HG03558 (cell line): ENCODE results near the gene SMAD2.

Experiments
- ATAC-seq: cut with Tn5 transposase; IDR thresholded peaks from one replicate; pipeline ENCODE4 v1.9.1; 2021; ENCODE audit warnings: moderate number of reproducible peaks; ENCODE audit not compliant: unreplicated experiment; ENCODE audit errors: extremely low read depth

Gene SMAD2

GRCh38 chr18:47932603-47933002 lies 2.1 kb upstream of the SMAD2 start:
- no peak for ATAC-seq

- ATAC-seq, result no peak
These were observed 1.7 kb upstream of the SMAD2 start for GRCh38 chr18:47932190-47932589.

GRCh38 chr18:47931718-47932103 lies 1.3 kb upstream of the SMAD2 start:
- no peak for ATAC-seq

GRCh38 chr18:47930931-47931717 lies 665 bp upstream of the SMAD2 start:
- ATAC-seq, result peak; percentile 68

- no peak for ATAC-seq
These were observed 719 bp downstream of the SMAD2 start for GRCh38 chr18:47929681-47930198.

- no peak for ATAC-seq
These were observed 2.0 kb downstream of the SMAD2 start for GRCh38 chr18:47928466-47928865.

GRCh38 chr18:47926101-47926850 lies 4.2 kb downstream of the SMAD2 start:
- ATAC-seq, result no peak

GRCh38 chr18:47919916-47920315 lies 10.5 kb downstream of the SMAD2 start:
- no peak for ATAC-seq

GRCh38 chr18:47917923-47918610 lies 12.4 kb downstream of the SMAD2 start:
- no peak for ATAC-seq

GRCh38 chr18:47915930-47916329 lies 14.5 kb downstream of the SMAD2 start:
- ATAC-seq, result no peak

GRCh38 chr18:47915229-47915628 lies 15.2 kb downstream of the SMAD2 start:
- ATAC-seq, result no peak

GRCh38 chr18:47912794-47913585 lies 17.5 kb downstream of the SMAD2 start:
- no peak for ATAC-seq

- no peak for ATAC-seq
These were observed 18.1 kb downstream of the SMAD2 start for GRCh38 chr18:47912343-47912742.

GRCh38 chr18:47911877-47912276 lies 18.6 kb downstream of the SMAD2 start:
- no peak for ATAC-seq

- no peak for ATAC-seq
These were observed 21.0 kb downstream of the SMAD2 start for GRCh38 chr18:47909484-47909883.

- ATAC-seq, result no peak
These were observed 21.9 kb downstream of the SMAD2 start for GRCh38 chr18:47908592-47908991.

GRCh38 chr18:47906408-47906807 lies 24.1 kb downstream of the SMAD2 start:
- no peak for ATAC-seq

- no peak for ATAC-seq
These were observed 26.6 kb downstream of the SMAD2 start for GRCh38 chr18:47903809-47904208.

GRCh38 chr18:47901624-47902362 lies 28.7 kb downstream of the SMAD2 start:
- no peak for ATAC-seq
